HepG2 (cell line): Measurements from ENCODE around the gene APOC4. TPM values are rescaled to one million over a fixed set of nuclear protein-coding genes. Genes with fewer than 3 reads are reported as not detected.

Experiments used
- BCL6 ChIP-seq: IDR thresholded peaks from 2 replicates; pipeline ENCODE4 v1.6.1; 2016; ENCODE audit warnings: missing genetic modification reagents, missing compliant biosample characterization
- EHMT2 ChIP-seq: fragments of 200-600 bp; sonication (generic); IDR thresholded peaks from 2 replicates; pipeline ENCODE4 v1.7.0; 2017; ENCODE audit warnings: antibody characterized with exemption, low read depth, low read length, borderline replicate concordance
- LCORL ChIP-seq, 2 experiments: fragments of 450-650 bp in 1 of 2; sonication (generic) in 1 of 2; formaldehyde crosslinking in 1 of 2; IDR thresholded peaks; 2 replicates each; pipeline versions ENCODE4 v1.5.0 to v1.6.1; 2017 to 2020; ENCODE audit warnings: antibody characterized with exemption in 1 of 2, missing genetic modification reagents in 1 of 2
- NCOA5 ChIP-seq: sonication (generic); formaldehyde crosslinking; IDR thresholded peaks from 2 replicates; pipeline ENCODE4 v1.4.0; 2020; ENCODE audit warnings: missing genetic modification reagents
- PHF21A ChIP-seq: sonication (generic); formaldehyde crosslinking; IDR thresholded peaks from 2 replicates; pipeline ENCODE4 v1.5.0; 2020; ENCODE audit warnings: mild to moderate bottlenecking, missing genetic modification reagents
- PITX1 ChIP-seq: sonication (generic); formaldehyde crosslinking; IDR thresholded peaks from 2 replicates; pipeline ENCODE4 v1.5.1; 2020; ENCODE audit warnings: mild to moderate bottlenecking, missing genetic modification reagents
- POLR2G ChIP-seq: fragments of 200-400 bp; formaldehyde crosslinking; IDR thresholded peaks from 2 replicates; pipeline ENCODE4 v1.6.1; 2018; ENCODE audit warnings: mild to moderate bottlenecking, low read depth, low read length, moderate library complexity
- RFX1 ChIP-seq: fragments of 450-650 bp; IDR thresholded peaks from 2 replicates; pipeline ENCODE4 v1.6.1; 2017
- TBL1XR1 ChIP-seq: fragments of 150-350 bp; IDR thresholded peaks from 2 replicates; pipeline ENCODE4 v1.6.1; 2014; ENCODE audit warnings: borderline replicate concordance, low read length; ENCODE audit not compliant: partially characterized antibody
- ZNF10 ChIP-seq: sonication (generic); formaldehyde crosslinking; IDR thresholded peaks from 2 replicates; pipeline ENCODE4 v1.4.0; 2020; ENCODE audit warnings: mild to moderate bottlenecking, low read depth, missing genetic modification reagents, borderline replicate concordance
- ZNF468 ChIP-seq: sonication (generic); formaldehyde crosslinking; IDR thresholded peaks from 2 replicates; pipeline ENCODE4 v1.8.0; 2022; ENCODE audit warnings: mild to moderate bottlenecking, moderate library complexity, missing genetic modification reagents
- ZNF776 ChIP-seq: sonication (generic); formaldehyde crosslinking; IDR thresholded peaks from 2 replicates; pipeline ENCODE4 v1.4.0; 2020; ENCODE audit warnings: mild to moderate bottlenecking, missing genetic modification reagents
- polyA plus RNA-seq, 8 experiments: library from polyadenylated mRNA; depleted of rRNA in 3 of 8; stranded (reverse) in 7 of 8; unstranded in 1 of 8; fragments of >200 nt; fragmentation: Illumina TruSeq in 4 of 8; extraction: Trizol in 4 of 8; gene quantifications; 2 replicates each; pipeline versions ENCODE4 v1.2.1 to v1.2.3, GENCODE V29; 2011 to 2016; ENCODE audit warnings: low read depth in 4 of 8, missing spikeins in 1 of 8, mixed read lengths in 1 of 8; ENCODE audit not compliant: insufficient read depth in 1 of 8
- total RNA-seq, 5 experiments: library from RNA; depleted of rRNA; stranded (reverse); fragments of >200 nt; fragmentation: Illumina TruSeq; extraction: Trizol; gene quantifications; 2 replicates each; pipeline ENCODE4 v1.2.3, GENCODE V29; 2016; ENCODE audit warnings: low read depth in 1 of 5
- TF ChIP-seq, protein P1 (sequence below): IDR thresholded peaks from 2 replicates; pipeline ENCODE4 v1.6.1; 2016; ENCODE audit warnings: low read depth, missing genetic modification reagents, missing compliant biosample characterization
- TF ChIP-seq, protein P2 (sequence below): sonication (generic); formaldehyde crosslinking; IDR thresholded peaks from 2 replicates; pipeline ENCODE4 v1.4.0; 2020; ENCODE audit warnings: mild to moderate bottlenecking, missing genetic modification reagents
- TF ChIP-seq, protein P3 (sequence below): sonication (generic); formaldehyde crosslinking; IDR thresholded peaks from 2 replicates; pipeline ENCODE4 v1.5.0; 2020; ENCODE audit warnings: mild to moderate bottlenecking, missing genetic modification reagents, moderate library complexity
- TF ChIP-seq, protein P4 (sequence below): sonication (generic); formaldehyde crosslinking; IDR thresholded peaks from 2 replicates; pipeline ENCODE4 v1.4.0; 2020; ENCODE audit warnings: missing genetic modification reagents
- TF ChIP-seq, protein P5 (sequence below): sonication (generic); formaldehyde crosslinking; IDR thresholded peaks from 2 replicates; pipeline ENCODE4 v1.4.0; 2020; ENCODE audit warnings: missing genetic modification reagents, mild to moderate bottlenecking, borderline replicate concordance

Gene APOC4
- total and polyA plus RNA-seq, 2 of the 13 experiments (the other 11 are each of a cell fraction or from before 2014, with no cell fraction given): 0.46 TPM; not detected in 1

DNA sequence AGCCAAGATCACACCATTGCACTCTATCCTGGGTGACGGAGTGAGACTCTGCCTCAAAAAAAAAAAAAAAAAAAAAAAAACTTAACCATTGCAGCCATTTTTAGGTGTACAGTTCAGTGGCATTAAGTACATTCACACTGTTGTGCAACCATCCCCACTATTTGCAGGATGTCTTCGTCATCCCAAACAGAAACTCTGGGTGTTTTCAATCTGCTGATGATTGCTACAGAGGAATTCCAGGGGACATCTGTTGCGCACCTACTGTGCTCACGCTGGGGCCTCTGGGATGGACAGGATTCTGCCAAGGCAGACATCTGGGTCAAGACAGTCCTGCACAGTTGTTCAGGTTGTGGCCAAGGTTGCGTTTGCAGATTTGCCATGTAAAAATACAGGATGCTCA, 2.4 kb upstream of the APOC4 start (continued):
- TF ChIP-seq, protein P1, sequence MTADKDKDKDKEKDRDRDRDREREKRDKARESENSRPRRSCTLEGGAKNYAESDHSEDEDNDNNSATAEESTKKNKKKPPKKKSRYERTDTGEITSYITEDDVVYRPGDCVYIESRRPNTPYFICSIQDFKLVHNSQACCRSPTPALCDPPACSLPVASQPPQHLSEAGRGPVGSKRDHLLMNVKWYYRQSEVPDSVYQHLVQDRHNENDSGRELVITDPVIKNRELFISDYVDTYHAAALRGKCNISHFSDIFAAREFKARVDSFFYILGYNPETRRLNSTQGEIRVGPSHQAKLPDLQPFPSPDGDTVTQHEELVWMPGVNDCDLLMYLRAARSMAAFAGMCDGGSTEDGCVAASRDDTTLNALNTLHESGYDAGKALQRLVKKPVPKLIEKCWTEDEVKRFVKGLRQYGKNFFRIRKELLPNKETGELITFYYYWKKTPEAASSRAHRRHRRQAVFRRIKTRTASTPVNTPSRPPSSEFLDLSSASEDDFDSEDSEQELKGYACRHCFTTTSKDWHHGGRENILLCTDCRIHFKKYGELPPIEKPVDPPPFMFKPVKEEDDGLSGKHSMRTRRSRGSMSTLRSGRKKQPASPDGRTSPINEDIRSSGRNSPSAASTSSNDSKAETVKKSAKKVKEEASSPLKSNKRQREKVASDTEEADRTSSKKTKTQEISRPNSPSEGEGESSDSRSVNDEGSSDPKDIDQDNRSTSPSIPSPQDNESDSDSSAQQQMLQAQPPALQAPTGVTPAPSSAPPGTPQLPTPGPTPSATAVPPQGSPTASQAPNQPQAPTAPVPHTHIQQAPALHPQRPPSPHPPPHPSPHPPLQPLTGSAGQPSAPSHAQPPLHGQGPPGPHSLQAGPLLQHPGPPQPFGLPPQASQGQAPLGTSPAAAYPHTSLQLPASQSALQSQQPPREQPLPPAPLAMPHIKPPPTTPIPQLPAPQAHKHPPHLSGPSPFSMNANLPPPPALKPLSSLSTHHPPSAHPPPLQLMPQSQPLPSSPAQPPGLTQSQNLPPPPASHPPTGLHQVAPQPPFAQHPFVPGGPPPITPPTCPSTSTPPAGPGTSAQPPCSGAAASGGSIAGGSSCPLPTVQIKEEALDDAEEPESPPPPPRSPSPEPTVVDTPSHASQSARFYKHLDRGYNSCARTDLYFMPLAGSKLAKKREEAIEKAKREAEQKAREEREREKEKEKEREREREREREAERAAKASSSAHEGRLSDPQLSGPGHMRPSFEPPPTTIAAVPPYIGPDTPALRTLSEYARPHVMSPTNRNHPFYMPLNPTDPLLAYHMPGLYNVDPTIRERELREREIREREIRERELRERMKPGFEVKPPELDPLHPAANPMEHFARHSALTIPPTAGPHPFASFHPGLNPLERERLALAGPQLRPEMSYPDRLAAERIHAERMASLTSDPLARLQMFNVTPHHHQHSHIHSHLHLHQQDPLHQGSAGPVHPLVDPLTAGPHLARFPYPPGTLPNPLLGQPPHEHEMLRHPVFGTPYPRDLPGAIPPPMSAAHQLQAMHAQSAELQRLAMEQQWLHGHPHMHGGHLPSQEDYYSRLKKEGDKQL (CRISPR knock-in tag): no peak
- TF ChIP-seq POLR2G (no peak), TBL1XR1 (no peak), PHF21A (CRISPR knock-in tag) (peak; percentile 50; the same call in 1 of the 2 replicates), ZNF468 (CRISPR knock-in tag) (no peak), ZNF10 (CRISPR knock-in tag) (no peak), ZNF776 (CRISPR knock-in tag) (no peak), EHMT2 (no peak), PITX1 (CRISPR knock-in tag) (peak; percentile 67), LCORL (IDR thresholded peaks at IDR 0.05) (peak; percentile 42; the same call in 1 of the 2 replicates), LCORL (CRISPR knock-in tag; IDR thresholded peaks at IDR 0.05) (peak; percentile 70; the same call in 1 of the 2 replicates), NCOA5 (CRISPR knock-in tag) (no peak), RFX1 (no peak), BCL6 (CRISPR knock-in tag) (peak; percentile 44; the same call in 1 of the 2 replicates)
- TF ChIP-seq, protein P2, sequence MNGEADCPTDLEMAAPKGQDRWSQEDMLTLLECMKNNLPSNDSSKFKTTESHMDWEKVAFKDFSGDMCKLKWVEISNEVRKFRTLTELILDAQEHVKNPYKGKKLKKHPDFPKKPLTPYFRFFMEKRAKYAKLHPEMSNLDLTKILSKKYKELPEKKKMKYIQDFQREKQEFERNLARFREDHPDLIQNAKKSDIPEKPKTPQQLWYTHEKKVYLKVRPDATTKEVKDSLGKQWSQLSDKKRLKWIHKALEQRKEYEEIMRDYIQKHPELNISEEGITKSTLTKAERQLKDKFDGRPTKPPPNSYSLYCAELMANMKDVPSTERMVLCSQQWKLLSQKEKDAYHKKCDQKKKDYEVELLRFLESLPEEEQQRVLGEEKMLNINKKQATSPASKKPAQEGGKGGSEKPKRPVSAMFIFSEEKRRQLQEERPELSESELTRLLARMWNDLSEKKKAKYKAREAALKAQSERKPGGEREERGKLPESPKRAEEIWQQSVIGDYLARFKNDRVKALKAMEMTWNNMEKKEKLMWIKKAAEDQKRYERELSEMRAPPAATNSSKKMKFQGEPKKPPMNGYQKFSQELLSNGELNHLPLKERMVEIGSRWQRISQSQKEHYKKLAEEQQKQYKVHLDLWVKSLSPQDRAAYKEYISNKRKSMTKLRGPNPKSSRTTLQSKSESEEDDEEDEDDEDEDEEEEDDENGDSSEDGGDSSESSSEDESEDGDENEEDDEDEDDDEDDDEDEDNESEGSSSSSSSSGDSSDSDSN: no peak
- TF ChIP-seq, protein P3, sequence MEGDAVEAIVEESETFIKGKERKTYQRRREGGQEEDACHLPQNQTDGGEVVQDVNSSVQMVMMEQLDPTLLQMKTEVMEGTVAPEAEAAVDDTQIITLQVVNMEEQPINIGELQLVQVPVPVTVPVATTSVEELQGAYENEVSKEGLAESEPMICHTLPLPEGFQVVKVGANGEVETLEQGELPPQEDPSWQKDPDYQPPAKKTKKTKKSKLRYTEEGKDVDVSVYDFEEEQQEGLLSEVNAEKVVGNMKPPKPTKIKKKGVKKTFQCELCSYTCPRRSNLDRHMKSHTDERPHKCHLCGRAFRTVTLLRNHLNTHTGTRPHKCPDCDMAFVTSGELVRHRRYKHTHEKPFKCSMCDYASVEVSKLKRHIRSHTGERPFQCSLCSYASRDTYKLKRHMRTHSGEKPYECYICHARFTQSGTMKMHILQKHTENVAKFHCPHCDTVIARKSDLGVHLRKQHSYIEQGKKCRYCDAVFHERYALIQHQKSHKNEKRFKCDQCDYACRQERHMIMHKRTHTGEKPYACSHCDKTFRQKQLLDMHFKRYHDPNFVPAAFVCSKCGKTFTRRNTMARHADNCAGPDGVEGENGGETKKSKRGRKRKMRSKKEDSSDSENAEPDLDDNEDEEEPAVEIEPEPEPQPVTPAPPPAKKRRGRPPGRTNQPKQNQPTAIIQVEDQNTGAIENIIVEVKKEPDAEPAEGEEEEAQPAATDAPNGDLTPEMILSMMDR (CRISPR knock-in tag): no peak
- TF ChIP-seq, protein P4, sequence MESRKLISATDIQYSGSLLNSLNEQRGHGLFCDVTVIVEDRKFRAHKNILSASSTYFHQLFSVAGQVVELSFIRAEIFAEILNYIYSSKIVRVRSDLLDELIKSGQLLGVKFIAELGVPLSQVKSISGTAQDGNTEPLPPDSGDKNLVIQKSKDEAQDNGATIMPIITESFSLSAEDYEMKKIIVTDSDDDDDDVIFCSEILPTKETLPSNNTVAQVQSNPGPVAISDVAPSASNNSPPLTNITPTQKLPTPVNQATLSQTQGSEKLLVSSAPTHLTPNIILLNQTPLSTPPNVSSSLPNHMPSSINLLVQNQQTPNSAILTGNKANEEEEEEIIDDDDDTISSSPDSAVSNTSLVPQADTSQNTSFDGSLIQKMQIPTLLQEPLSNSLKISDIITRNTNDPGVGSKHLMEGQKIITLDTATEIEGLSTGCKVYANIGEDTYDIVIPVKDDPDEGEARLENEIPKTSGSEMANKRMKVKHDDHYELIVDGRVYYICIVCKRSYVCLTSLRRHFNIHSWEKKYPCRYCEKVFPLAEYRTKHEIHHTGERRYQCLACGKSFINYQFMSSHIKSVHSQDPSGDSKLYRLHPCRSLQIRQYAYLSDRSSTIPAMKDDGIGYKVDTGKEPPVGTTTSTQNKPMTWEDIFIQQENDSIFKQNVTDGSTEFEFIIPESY (CRISPR knock-in tag): peak; percentile 69
- TF ChIP-seq, protein P5, sequence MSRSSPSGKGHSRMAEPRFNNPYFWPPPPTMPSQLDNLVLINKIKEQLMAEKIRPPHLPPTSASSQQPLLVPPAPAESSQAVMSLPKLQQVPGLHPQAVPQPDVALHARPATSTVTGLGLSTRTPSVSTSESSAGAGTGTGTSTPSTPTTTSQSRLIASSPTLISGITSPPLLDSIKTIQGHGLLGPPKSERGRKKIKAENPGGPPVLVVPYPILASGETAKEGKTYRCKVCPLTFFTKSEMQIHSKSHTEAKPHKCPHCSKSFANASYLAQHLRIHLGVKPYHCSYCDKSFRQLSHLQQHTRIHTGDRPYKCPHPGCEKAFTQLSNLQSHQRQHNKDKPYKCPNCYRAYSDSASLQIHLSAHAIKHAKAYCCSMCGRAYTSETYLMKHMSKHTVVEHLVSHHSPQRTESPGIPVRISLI: peak; percentile 93
